Parathyroid adenoma (tissue), 2 donors: ENCODE measurements around the gene C16orf86.

Source experiments
- H2AFZ ChIP-seq: fragments of 300-600 bp; sonication (generic); one replicate; pipeline ENCODE4 v1.7.0; 2017; ENCODE audit warnings: antibody characterized with exemption, mild to moderate bottlenecking
- H3K27ac ChIP-seq: fragments of 300-600 bp; sonication (generic); one replicate; pipeline ENCODE4 v1.7.0; 2017
- H3K27me3 ChIP-seq: fragments of 300-600 bp; sonication (generic); one replicate; pipeline ENCODE4 v1.7.0; 2017; ENCODE audit warnings: low read length; ENCODE audit not compliant: control insufficient read depth, insufficient read depth
- H3K36me3 ChIP-seq: fragments of 300-600 bp; sonication (generic); one replicate; pipeline ENCODE4 v1.7.0; 2017; ENCODE audit warnings: low read length; ENCODE audit not compliant: control insufficient read depth, insufficient read depth
- H3K4me1 ChIP-seq: fragments of 300-600 bp; sonication (generic); one replicate; pipeline ENCODE4 v1.7.0; 2017; ENCODE audit warnings: control low read depth
- H3K4me2 ChIP-seq: fragments of 300-600 bp; sonication (generic); one replicate; pipeline ENCODE4 v1.7.0; 2017; ENCODE audit warnings: low read length
- H3K4me3 ChIP-seq: fragments of 300-600 bp; sonication (generic); one replicate; pipeline ENCODE4 v1.7.0; 2017; ENCODE audit warnings: low read depth, low read length
- H3K79me2 ChIP-seq: fragments of 300-600 bp; sonication (generic); one replicate; pipeline ENCODE4 v1.7.0; 2017; ENCODE audit warnings: control low read depth
- H3K9ac ChIP-seq: fragments of 300-600 bp; sonication (generic); one replicate; pipeline ENCODE4 v1.7.0; 2017; ENCODE audit warnings: mild to moderate bottlenecking
- H3K9me3 ChIP-seq: fragments of 300-600 bp; sonication (generic); one replicate; pipeline ENCODE4 v1.7.0; 2017; ENCODE audit warnings: low read length; ENCODE audit not compliant: control insufficient read depth
- CTCF ChIP-seq: fragments of 300-600 bp; sonication (generic); IDR thresholded peaks from one replicate; pipeline ENCODE4 v1.7.0; 2017; ENCODE audit warnings: antibody characterized with exemption, mild to moderate bottlenecking
- donor health status: primary hyperparathyroidism.

The C16orf86 gene

GRCh38 chr16:67662653-67663010 lies 4.0 kb upstream of the C16orf86 start:
- no peaks in the 10 kb centered on the region for H3K79me2 ChIP-seq
- no peak overlapping the region for H3K27ac ChIP-seq
- no peak for TF ChIP-seq CTCF
- H3K4me1 ChIP-seq, result peaks cover 17% of the 10 kb centered on the region
- no peaks in the 10 kb centered on the region for H3K27me3 ChIP-seq
- no peak overlapping the region for H3K9ac ChIP-seq
- no peak overlapping the region for H2AFZ ChIP-seq
- H3K9me3 ChIP-seq, result no peaks in the 10 kb centered on the region
- H3K36me3 ChIP-seq, result no peaks in the 10 kb centered on the region
- no peak overlapping the region for H3K4me2 ChIP-seq
- no peak overlapping the region for H3K4me3 ChIP-seq

- Histone ChIP-seq H3K27ac (no peak overlapping the region), H3K79me2 (no peaks in the 10 kb centered on the region), H3K27me3 (no peaks in the 10 kb centered on the region), H3K9me3 (no peaks in the 10 kb centered on the region), H3K4me2 (no peak overlapping the region), H3K4me3 (no peak overlapping the region), H3K9ac (no peak overlapping the region), H3K36me3 (no peaks in the 10 kb centered on the region), H2AFZ (no peak overlapping the region), H3K4me1 (peaks cover 22% of the 10 kb centered on the region)
- no peak for TF ChIP-seq CTCF
These were observed 3.3 kb upstream of the C16orf86 start for GRCh38 chr16:67663151-67663876.

- H3K27ac ChIP-seq, result no peak overlapping the region
- no peaks in the 10 kb centered on the region for H3K79me2 ChIP-seq
- TF ChIP-seq CTCF, result no peak
- no peaks in the 10 kb centered on the region for H3K27me3 ChIP-seq
- no peak overlapping the region for H3K4me2 ChIP-seq
- H3K4me1 ChIP-seq, result peaks cover 22% of the 10 kb centered on the region
- H3K9ac ChIP-seq, result no peak overlapping the region
- no peaks in the 10 kb centered on the region for H3K9me3 ChIP-seq
- no peaks in the 10 kb centered on the region for H3K36me3 ChIP-seq
- no peak overlapping the region for H3K4me3 ChIP-seq
- H2AFZ ChIP-seq, result no peak overlapping the region
These were observed 2.8 kb upstream of the C16orf86 start for GRCh38 chr16:67663877-67664222.

- Histone ChIP-seq H3K4me1 (peaks cover 22% of the 10 kb centered on the region), H3K27me3 (no peaks in the 10 kb centered on the region), H3K36me3 (no peaks in the 10 kb centered on the region), H3K79me2 (no peaks in the 10 kb centered on the region), H3K4me2 (no peak overlapping the region), H3K27ac (no peak overlapping the region), H2AFZ (no peak overlapping the region), H3K9me3 (no peaks in the 10 kb centered on the region), H3K4me3 (no peak overlapping the region), H3K9ac (no peak overlapping the region)
- no peak for TF ChIP-seq CTCF
These were observed 2.4 kb upstream of the C16orf86 start for GRCh38 chr16:67664258-67664657.

GRCh38 chr16:67664871-67665270 lies 1.7 kb upstream of the C16orf86 start:
- no peaks in the 10 kb centered on the region for H3K79me2 ChIP-seq
- no peak overlapping the region for H2AFZ ChIP-seq
- no peak overlapping the region for H3K4me3 ChIP-seq
- no peak overlapping the region for H3K27ac ChIP-seq
- no peaks in the 10 kb centered on the region for H3K9me3 ChIP-seq
- no peak for TF ChIP-seq CTCF
- H3K9ac ChIP-seq, result no peak overlapping the region
- peaks cover 22% of the 10 kb centered on the region for H3K4me1 ChIP-seq
- H3K36me3 ChIP-seq, result no peaks in the 10 kb centered on the region
- H3K27me3 ChIP-seq, result no peaks in the 10 kb centered on the region
- no peak overlapping the region for H3K4me2 ChIP-seq
